ENCODE measurements around the gene IMMP2L.
"Not testable (repeated sequence)": the region's sequence is repeated elsewhere in the genome, so short reads cannot be mapped to it uniquely, and the experiment has no call there.

IMMP2L gene

GRCh38 chr7:111508387-111508786 lies 53.9 kb downstream of the IMMP2L start:
- H3K4me3 ChIP-seq (ENCODE audit: low read depth, low read length): no peak overlapping the region
- no peak for TF ChIP-seq CTCF (IDR thresholded peaks at IDR 0.05; ENCODE audit: borderline replicate concordance, insufficient read depth, low read depth, low read length)

- not testable (repeated sequence) for H3K4me3 ChIP-seq (ENCODE audit: low read depth, low read length)
Measured at GRCh38 chr7:111505422-111505821, 56.9 kb downstream of the IMMP2L start.

GRCh38 chr7:111501799-111502198 lies 60.5 kb downstream of the IMMP2L start:
- H3K4me3 ChIP-seq (ENCODE audit: low read depth, low read length): not testable (repeated sequence)

GRCh38 chr7:111499027-111499426 lies 63.3 kb downstream of the IMMP2L start:
- TF ChIP-seq CTCF (IDR thresholded peaks at IDR 0.05; ENCODE audit: borderline replicate concordance, insufficient read depth, low read depth, low read length): no peak
- no peak overlapping the region for H3K4me3 ChIP-seq (ENCODE audit: low read depth, low read length)

- TF ChIP-seq CTCF (IDR thresholded peaks at IDR 0.05; ENCODE audit: borderline replicate concordance, insufficient read depth, low read depth, low read length): no peak
Measured at GRCh38 chr7:111498391-111499007, 63.8 kb downstream of the IMMP2L start.

GRCh38 chr7:111495173-111495810 lies 67.0 kb downstream of the IMMP2L start:
- H3K4me3 ChIP-seq (ENCODE audit: low read depth, low read length): no peak overlapping the region
- no peak for TF ChIP-seq CTCF (IDR thresholded peaks at IDR 0.05; ENCODE audit: borderline replicate concordance, insufficient read depth, low read depth, low read length)

More at GRCh38 chr7:111498391-111499007, 63.8 kb downstream of the IMMP2L start:
- H3K4me3 ChIP-seq (ENCODE audit: low read depth, low read length): no peak overlapping the region

- TF ChIP-seq CTCF (IDR thresholded peaks at IDR 0.05; ENCODE audit: borderline replicate concordance, insufficient read depth, low read depth, low read length): no peak
Measured at GRCh38 chr7:111492234-111492633, 70.1 kb downstream of the IMMP2L start.

GRCh38 chr7:111486472-111487142 lies 75.7 kb downstream of the IMMP2L start:
- peak; percentile 35; the same call in 1 of the 2 replicates for TF ChIP-seq CTCF (IDR thresholded peaks at IDR 0.05; ENCODE audit: borderline replicate concordance, insufficient read depth, low read depth, low read length)
- no peak overlapping the region for H3K4me3 ChIP-seq (ENCODE audit: low read depth, low read length)

More at GRCh38 chr7:111492234-111492633, 70.1 kb downstream of the IMMP2L start:
- no peak overlapping the region for H3K4me3 ChIP-seq (ENCODE audit: low read depth, low read length)

All from GM12875 (cell line).